Spleen (tissue), 7 donors: ENCODE results near the gene MGMT.

ENCODE experiments used
- POLR2A ChIP-seq, 3 donors: fragments of 450-650 bp; IDR thresholded peaks; one replicate each; pipeline ENCODE4 v1.5.1; 2017; ENCODE audit warnings: antibody characterized with exemption in 3 of 3, mild to moderate bottlenecking in 1 of 3
- POLR2AphosphoS5 ChIP-seq, 3 donors: sonication (generic); formaldehyde crosslinking; IDR thresholded peaks; one replicate each; pipeline ENCODE4 v1.5.1; 2017; ENCODE audit warnings: antibody characterized with exemption in 3 of 3
- TF ChIP-seq, protein P1 (sequence below), 11 experiments: fragments of 200-600 bp in 7 of 11; fragments of 450-650 bp in 4 of 11; sonication (generic) in 4 of 11; IDR thresholded peaks in 8 of 11; conservative IDR thresholded peaks in 3 of 11; 1 replicate in 7 of 11; 2 replicates in 4 of 11; pipeline versions ENCODE4 v1.4.0 to v1.8.0; 2016 to 2021; ENCODE audit warnings: antibody characterized with exemption in 11 of 11, inconsistent platforms in 4 of 11, mild to moderate bottlenecking in 1 of 11
- donor health status: DM: no; HTN: no; CAD: no; lungs with moderate emphysema.
- donor health status: DM: no; HTN: no; CAD: no.
- donor health status: DM: no; HTN: no; CAD: no.

DNA sequence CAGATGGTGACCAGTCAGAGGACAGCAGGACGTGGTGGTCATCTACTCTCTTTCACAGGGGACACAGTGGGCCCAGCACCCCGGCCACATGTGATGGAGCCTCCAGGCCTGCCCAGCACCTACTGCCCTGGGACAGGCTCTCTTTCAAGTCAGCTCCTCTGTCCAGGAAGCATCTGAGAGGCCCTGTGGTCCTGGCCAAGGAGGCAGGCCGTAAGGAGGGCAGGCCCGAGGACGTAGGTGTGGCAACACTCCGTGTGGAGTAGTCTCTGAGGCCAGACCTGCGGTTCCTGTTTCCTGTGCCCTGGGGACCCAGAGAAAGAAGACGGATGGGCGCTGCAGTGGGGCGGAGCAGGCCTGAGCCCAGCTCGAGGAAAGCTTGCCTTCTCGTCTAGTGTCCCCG lies 317.9 kb downstream of the MGMT start:
- TF ChIP-seq POLR2A (IDR thresholded peaks at IDR 0.05) (no peak), POLR2AphosphoS5 (IDR thresholded peaks at IDR 0.05) (no peak)
- TF ChIP-seq, protein P1, sequence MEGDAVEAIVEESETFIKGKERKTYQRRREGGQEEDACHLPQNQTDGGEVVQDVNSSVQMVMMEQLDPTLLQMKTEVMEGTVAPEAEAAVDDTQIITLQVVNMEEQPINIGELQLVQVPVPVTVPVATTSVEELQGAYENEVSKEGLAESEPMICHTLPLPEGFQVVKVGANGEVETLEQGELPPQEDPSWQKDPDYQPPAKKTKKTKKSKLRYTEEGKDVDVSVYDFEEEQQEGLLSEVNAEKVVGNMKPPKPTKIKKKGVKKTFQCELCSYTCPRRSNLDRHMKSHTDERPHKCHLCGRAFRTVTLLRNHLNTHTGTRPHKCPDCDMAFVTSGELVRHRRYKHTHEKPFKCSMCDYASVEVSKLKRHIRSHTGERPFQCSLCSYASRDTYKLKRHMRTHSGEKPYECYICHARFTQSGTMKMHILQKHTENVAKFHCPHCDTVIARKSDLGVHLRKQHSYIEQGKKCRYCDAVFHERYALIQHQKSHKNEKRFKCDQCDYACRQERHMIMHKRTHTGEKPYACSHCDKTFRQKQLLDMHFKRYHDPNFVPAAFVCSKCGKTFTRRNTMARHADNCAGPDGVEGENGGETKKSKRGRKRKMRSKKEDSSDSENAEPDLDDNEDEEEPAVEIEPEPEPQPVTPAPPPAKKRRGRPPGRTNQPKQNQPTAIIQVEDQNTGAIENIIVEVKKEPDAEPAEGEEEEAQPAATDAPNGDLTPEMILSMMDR (IDR thresholded peaks at IDR 0.05 in 8 of 11, conservative IDR thresholded peaks at IDR 0.05 in 3 of 11), result no peak
